Kidney (tissue), 14 donors: ENCODE data around the gene ABCD2. TPM values are rescaled to one million over a fixed set of nuclear protein-coding genes. Genes with fewer than 3 reads are reported as not detected.

Experiments
- DNase-seq, 5 donors: peaks; one replicate each; pipeline ENCODE4 v3.0.0-alpha.2; 2013 to 2020
- FAIRE-seq: peaks from 2 replicates; lab custom pipeline; 2012; peaks lifted over from hg19 to GRCh38; lab: Jason Lieb, UNC
- H3K27ac ChIP-seq, 2 donors: one replicate each; pipeline ENCODE4 v1.7.0; 2013; ENCODE audit warnings: low read depth in 2 of 2, low read length in 2 of 2, inconsistent platforms in 1 of 2
- H3K27me3 ChIP-seq: one replicate; pipeline ENCODE4 v1.7.1; 2013; ENCODE audit warnings: low read length, inconsistent platforms; ENCODE audit not compliant: control insufficient read depth, insufficient read depth
- H3K36me3 ChIP-seq, 3 donors: one replicate each; pipeline versions ENCODE4 v1.7.0 to v1.7.1; 2013; ENCODE audit warnings: low read length in 3 of 3, control low read depth in 1 of 3, inconsistent platforms in 1 of 3; ENCODE audit not compliant: insufficient read depth in 3 of 3, control insufficient read depth in 2 of 3
- H3K4me1 ChIP-seq, 3 donors: one replicate each; pipeline versions ENCODE4 v1.7.0 to v1.7.1; 2013; ENCODE audit warnings: low read length in 3 of 3, inconsistent platforms in 1 of 3, low read depth in 1 of 3; ENCODE audit not compliant: control insufficient read depth in 2 of 3, insufficient read depth in 2 of 3
- H3K4me3 ChIP-seq, 3 donors: one replicate each; pipeline versions ENCODE4 v1.7.0 to v1.8.1; 2013; ENCODE audit warnings: low read length in 3 of 3, control low read depth in 1 of 3, inconsistent platforms in 1 of 3
- H3K9ac ChIP-seq, 3 donors: one replicate each; pipeline versions ENCODE4 v1.7.0 to v1.7.1; 2013; ENCODE audit warnings: low read length in 3 of 3, control low read depth in 1 of 3, inconsistent platforms in 1 of 3
- H3K9me3 ChIP-seq, 3 donors: one replicate each; pipeline versions ENCODE4 v1.7.0 to v1.7.1; 2013; ENCODE audit warnings: low read length in 3 of 3, control low read depth in 1 of 3, inconsistent platforms in 1 of 3; ENCODE audit not compliant: control insufficient read depth in 2 of 3, insufficient read depth in 1 of 3
- CTCF ChIP-seq: IDR thresholded peaks from 3 replicates; pipeline ENCODE4 v1.5.1; 2012; ENCODE audit warnings: mild to moderate bottlenecking, moderate library complexity, borderline replicate concordance; ENCODE audit not compliant: insufficient read depth; ENCODE audit errors: extremely low read depth
- intact Hi-C: fragments of 100-400 bp; cut with DNase I; formaldehyde crosslinking; loops from one replicate; pipeline ENCODE4 v1.11.1; 2022
- polyA plus RNA-seq: library from polyadenylated mRNA; stranded (reverse); fragments of 350-450 nt; fragmentation: Illumina TruSeq; extraction: RNeasy Lipid Tissue Mini Kit (QIAGEN cat#74804); gene quantifications from one replicate; pipeline ENCODE4 v1.2.3, GENCODE V29; 2014; ENCODE audit warnings: low read depth, low replicate concordance; ENCODE audit not compliant: insufficient read depth
- total RNA-seq: library from RNA; stranded (reverse); fragmentation: NEBNext Ultra II Directional; extraction: Animal tissue kit (Norgen Biotek cat#: 25700); gene quantifications from one replicate; pipeline ENCODE4 v1.2.1, GENCODE V29; 2021
- donor health status: control.
- donor health status: control.
- donor health status: control.
- donor health status: control.
- donor health status: control.
- donor health status: DM: yes; HTN: yes; CAD: no.
- donor health status: Normal renal cell carcinoma (clear cell type).

Gene ABCD2
- total and polyA plus RNA-seq, 2 donors from 2014 or later: 0.17 to 1.4 TPM

GRCh38 chr12:39502726-39503125, 116.9 kb downstream of the ABCD2 start:
- Histone ChIP-seq H3K9me3 (no peaks in the 10 kb centered on the region), H3K9ac (no peak overlapping the region), H3K36me3 (no peaks in the 10 kb centered on the region), H3K27me3 (no peaks in the 10 kb centered on the region), H3K4me1 (no peaks in the 10 kb centered on the region), H3K27ac (no peak overlapping the region), H3K4me3 (no peak overlapping the region)
- TF ChIP-seq CTCF: no peak
- DNase-seq (no peak), FAIRE-seq (no peak)
- intact Hi-C loops: no loop called here

Other genes starting within 250 kb of the ABCD2 start
- gene KIF21A, start 176.7 kb downstream of the ABCD2 start, total RNA-seq: 25.7 TPM
- 16.8 TPM for gene KIF21A, start 176.7 kb downstream of the ABCD2 start, polyA plus RNA-seq